Muscle of leg (tissue), 11 donors: Measurements from ENCODE around the gene RBFOX1. TPM values are rescaled to one million over a fixed set of nuclear protein-coding genes. Genes with fewer than 3 reads are reported as not detected.
"Not testable (repeated sequence)": the region's sequence is repeated elsewhere in the genome, so short reads cannot be mapped to it uniquely, and the experiment has no call there.

Experiments
- DNase-seq: peaks from one replicate; pipeline ENCODE4 v3.0.0; 2013
- H3K27ac ChIP-seq: one replicate; pipeline ENCODE4 v1.5.1; 2013; ENCODE audit warnings: mild to moderate bottlenecking, low read length, control low read depth
- H3K27me3 ChIP-seq: one replicate; pipeline ENCODE4 v1.6.1; 2013; ENCODE audit warnings: low read length; ENCODE audit not compliant: control insufficient read depth, insufficient read depth
- H3K36me3 ChIP-seq: one replicate; pipeline ENCODE4 v1.6.1; 2013; ENCODE audit warnings: low read length; ENCODE audit not compliant: control insufficient read depth, insufficient read depth
- H3K4me1 ChIP-seq: one replicate; pipeline ENCODE4 v1.6.1; 2013; ENCODE audit warnings: low read length; ENCODE audit not compliant: control insufficient read depth, insufficient read depth
- H3K4me3 ChIP-seq: one replicate; pipeline ENCODE4 v1.5.1; 2013; ENCODE audit warnings: low read length, control low read depth
- H3K9me3 ChIP-seq: replicated peaks from 2 replicates; pipeline ENCODE4 v1.6.1; 2013; ENCODE audit warnings: low read depth, low read length; ENCODE audit not compliant: control insufficient read depth
- WGBS: methylation state at CpG from one replicate; pipeline ENCODE4 v1.1.5; 2013; ENCODE audit warnings: missing lambda C conversion rate; ENCODE audit not compliant: insufficient coverage; 5-methylcytosine and 5-hydroxymethylcytosine counted together
- polyA plus RNA-seq, 8 donors: library from polyadenylated mRNA; unstranded; fragments of 120-200 nt; gene quantifications; one replicate each; pipeline versions ENCODE4 v1.2.1 to v1.2.3, GENCODE V29; 2013; ENCODE audit warnings: inconsistent platforms in 1 of 8, low replicate concordance in 1 of 8; ENCODE audit not compliant: insufficient read length in 8 of 8, insufficient read depth in 1 of 8
- total RNA-seq: library from RNA; stranded (reverse); fragments of 120-200 nt; gene quantifications from one replicate; pipeline ENCODE4 v1.2.4, GENCODE V29; 2013

Gene RBFOX1
- total and polyA plus RNA-seq, 9 donors: 31.1 to 84.6 (median 47.6) TPM

- Histone ChIP-seq H3K36me3 (no peaks in the 10 kb centered on the region), H3K4me1 (no peaks in the 10 kb centered on the region), H3K27ac (no peak overlapping the region), H3K27me3 (no peaks in the 10 kb centered on the region), H3K9me3 (no peaks in the 10 kb centered on the region), H3K4me3 (no peak overlapping the region)
- 92% methylated on average over 4 of the region's 10 CpGs for WGBS
- DNase-seq: no peak
Observed at GRCh38 chr16:7482596-7483290, 150.1 kb downstream of the RBFOX1 start.

GRCh38 chr16:7487574-7488323 is 155.1 kb downstream of the RBFOX1 start:
- Histone ChIP-seq H3K4me3 (no peak overlapping the region), H3K4me1 (no peaks in the 10 kb centered on the region), H3K27ac (no peak overlapping the region), H3K27me3 (no peaks in the 10 kb centered on the region), H3K36me3 (no peaks in the 10 kb centered on the region), H3K9me3 (no peaks in the 10 kb centered on the region)
- WGBS: 61% methylated on average over 4 of the region's 12 CpGs
- no peak for DNase-seq

DNA sequence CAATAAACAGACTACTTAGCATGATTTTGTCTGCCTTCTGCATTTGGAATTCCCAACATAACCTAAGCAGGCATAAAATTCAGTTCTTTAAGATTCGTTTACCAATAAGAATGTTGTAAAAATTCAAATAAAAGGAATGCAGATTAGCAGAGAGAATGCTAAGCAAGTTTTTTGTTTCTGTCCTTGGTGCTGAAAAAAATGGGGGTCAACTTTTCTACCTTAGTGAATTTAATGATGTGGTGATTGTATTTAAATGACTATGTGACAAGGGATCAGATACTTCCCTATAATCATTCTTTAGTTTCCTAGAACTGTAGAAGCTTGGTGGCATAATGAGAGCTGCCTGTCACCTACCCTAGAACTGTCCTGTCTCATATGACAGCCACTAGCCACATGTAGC is 159.5 kb downstream of the RBFOX1 start:
- no peaks in the 10 kb centered on the region for H3K36me3 ChIP-seq
- no CpG with 5 or more reads among the region's 1 CpG for WGBS
- DNase-seq: peak; percentile 3
- no peak overlapping the region for H3K27ac ChIP-seq
- no peaks in the 10 kb centered on the region for H3K4me1 ChIP-seq
- H3K27me3 ChIP-seq: no peaks in the 10 kb centered on the region
- no peaks in the 10 kb centered on the region for H3K9me3 ChIP-seq
- H3K4me3 ChIP-seq: no peak overlapping the region

GRCh38 chr16:7493133-7493532 is 160.5 kb downstream of the RBFOX1 start:
- DNase-seq: no peak
- H3K4me1 ChIP-seq: no peaks in the 10 kb centered on the region
- no peak overlapping the region for H3K4me3 ChIP-seq
- no peaks in the 10 kb centered on the region for H3K9me3 ChIP-seq
- no peak overlapping the region for H3K27ac ChIP-seq
- 89% methylated on average over 2 of the region's 6 CpGs for WGBS
- no peaks in the 10 kb centered on the region for H3K27me3 ChIP-seq
- H3K36me3 ChIP-seq: no peaks in the 10 kb centered on the region

DNA sequence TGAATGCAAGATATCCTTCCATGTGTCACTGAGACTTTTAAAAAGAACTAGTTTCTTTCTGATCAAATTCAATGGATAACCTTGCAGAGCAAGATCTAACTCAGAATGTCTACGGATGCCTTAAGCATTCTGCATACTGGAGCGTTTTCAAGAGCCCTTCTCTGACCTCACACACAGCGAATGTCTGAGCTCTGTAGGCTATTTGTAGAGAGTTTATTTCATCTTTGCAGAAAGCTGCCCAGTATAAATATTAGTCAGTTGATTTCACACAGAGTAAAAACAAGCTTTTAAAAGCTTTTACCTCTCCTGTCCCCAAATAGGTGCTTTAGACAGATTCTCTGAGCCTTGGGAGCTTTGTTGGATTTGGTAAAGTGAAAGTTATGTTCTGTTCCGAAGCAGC is 165.0 kb downstream of the RBFOX1 start:
- no peaks in the 10 kb centered on the region for H3K4me1 ChIP-seq
- DNase-seq: no peak
- WGBS: no CpG with 5 or more reads among the region's 4 CpGs
- no peaks in the 10 kb centered on the region for H3K36me3 ChIP-seq
- H3K9me3 ChIP-seq: no peaks in the 10 kb centered on the region
- no peaks in the 10 kb centered on the region for H3K27me3 ChIP-seq
- no peak overlapping the region for H3K4me3 ChIP-seq
- H3K27ac ChIP-seq: no peak overlapping the region

DNA sequence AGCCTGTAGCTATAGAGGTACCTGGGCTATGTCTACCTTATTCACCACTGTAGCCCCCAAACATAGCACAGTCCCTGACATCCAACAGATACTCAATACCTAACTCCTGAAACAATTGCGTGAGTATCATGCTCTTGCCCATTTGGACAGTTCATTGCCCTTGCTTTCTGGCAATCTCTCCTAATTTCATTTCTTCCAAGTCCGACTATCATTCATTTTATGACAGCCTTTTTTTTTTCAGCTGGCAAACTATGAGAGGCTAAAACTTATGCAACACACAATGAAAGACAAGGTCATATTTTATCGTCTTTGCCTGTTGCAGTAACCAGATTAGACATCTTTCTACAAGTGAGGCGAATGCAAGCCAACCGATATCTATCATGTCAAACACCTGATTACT is 169.2 kb downstream of the RBFOX1 start:
- WGBS: 88% methylated on average over 2 of the region's 5 CpGs
- no peaks in the 10 kb centered on the region for H3K36me3 ChIP-seq
- H3K9me3 ChIP-seq: no peaks in the 10 kb centered on the region
- no peak overlapping the region for H3K4me3 ChIP-seq
- DNase-seq: no peak
- H3K27me3 ChIP-seq: no peaks in the 10 kb centered on the region
- no peaks in the 10 kb centered on the region for H3K4me1 ChIP-seq
- no peak overlapping the region for H3K27ac ChIP-seq

- DNase-seq, H3K36me3 ChIP-seq, H3K9me3 ChIP-seq, H3K27ac ChIP-seq, H3K4me1 ChIP-seq, H3K27me3 ChIP-seq, H3K4me3 ChIP-seq: not testable (repeated sequence)
- WGBS: 100% methylated on average over 1 of the region's 4 CpGs
Observed at GRCh38 chr16:7502591-7503157, 170.0 kb downstream of the RBFOX1 start.

GRCh38 chr16:7503666-7504065 is 171.0 kb downstream of the RBFOX1 start:
- Histone ChIP-seq H3K4me3 (no peak overlapping the region), H3K36me3 (no peaks in the 10 kb centered on the region), H3K27ac (no peak overlapping the region), H3K4me1 (no peaks in the 10 kb centered on the region), H3K27me3 (no peaks in the 10 kb centered on the region), H3K9me3 (no peaks in the 10 kb centered on the region)
- WGBS: no CpG with 5 or more reads among the region's 3 CpGs
- no peak for DNase-seq

GRCh38 chr16:7504844-7505243 is 172.2 kb downstream of the RBFOX1 start:
- H3K4me3 ChIP-seq: no peak overlapping the region
- H3K27me3 ChIP-seq: no peaks in the 10 kb centered on the region
- no peak for DNase-seq
- no peaks in the 10 kb centered on the region for H3K36me3 ChIP-seq
- WGBS: 85% methylated on average over 7 of the region's 8 CpGs
- no peaks in the 10 kb centered on the region for H3K9me3 ChIP-seq
- no peak overlapping the region for H3K27ac ChIP-seq
- H3K4me1 ChIP-seq: peaks cover under 1% of the 10 kb centered on the region

DNA sequence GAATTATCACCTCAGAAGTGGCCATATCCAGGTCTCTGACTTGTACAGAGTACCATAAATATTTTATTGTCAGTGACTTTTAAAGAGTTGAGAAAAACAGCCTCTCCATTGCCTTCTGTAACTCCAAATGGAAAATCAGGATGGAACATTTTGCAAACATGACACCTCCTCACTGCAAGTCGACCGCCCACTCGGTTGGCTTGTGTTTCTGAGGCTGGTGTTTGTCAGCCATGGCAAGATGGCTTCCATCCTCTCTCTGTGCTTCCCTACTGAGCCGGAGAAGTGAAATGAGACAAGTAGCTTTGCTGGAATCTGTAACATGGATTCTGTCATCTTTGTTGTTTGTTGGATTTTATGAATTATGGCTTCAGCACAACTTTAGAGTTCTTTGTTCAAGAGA is 172.8 kb downstream of the RBFOX1 start:
- 76% methylated on average over 3 of the region's 4 CpGs for WGBS
- H3K27me3 ChIP-seq: no peaks in the 10 kb centered on the region

More for the DNA sequence above, 172.8 kb downstream of the RBFOX1 start:
- Histone ChIP-seq H3K9me3 (no peaks in the 10 kb centered on the region), H3K27ac (no peak overlapping the region), H3K4me3 (no peak overlapping the region), H3K36me3 (no peaks in the 10 kb centered on the region), H3K4me1 (peaks cover 3% of the 10 kb centered on the region)
- DNase-seq: no peak
